K562 (cell line): ENCODE results near the gene KCND3. TPM values are rescaled to one million over a fixed set of nuclear protein-coding genes. Genes with fewer than 3 reads are reported as not detected.

Experiments used
- BRF1 ChIP-seq: IDR thresholded peaks from 3 replicates; pipeline ENCODE4 v1.6.1; 2011; ENCODE audit warnings: borderline replicate concordance, mild to moderate bottlenecking; ENCODE audit not compliant: insufficient read length; ENCODE audit errors: extremely low read depth
- CCAR2 ChIP-seq: fragments of 200-400 bp; formaldehyde crosslinking; IDR thresholded peaks from 2 replicates; pipeline ENCODE4 v1.6.1; 2017; ENCODE audit warnings: mild to moderate bottlenecking, low read depth, low read length
- CGGBP1 ChIP-seq: fragments of 250-450 bp; sonication (Bioruptor Pico); IDR thresholded peaks from 2 replicates; pipeline ENCODE4 v1.9.0; 2021; ENCODE audit warnings: mild to moderate bottlenecking
- CREB3 ChIP-seq: fragments of 450-650 bp; conservative IDR thresholded peaks from 2 replicates; pipeline ENCODE4 v1.6.1; 2016; ENCODE audit warnings: missing genetic modification characterization, low read depth, mild to moderate bottlenecking, missing compliant biosample characterization, moderate library complexity
- CREB3L1 ChIP-seq: fragments of 450-650 bp; IDR thresholded peaks from 2 replicates; pipeline ENCODE4 v1.6.1; 2014; ENCODE audit warnings: low read depth, mild to moderate bottlenecking, moderate library complexity, borderline replicate concordance
- MCM5 ChIP-seq: fragments of 450-650 bp; IDR thresholded peaks from 2 replicates; pipeline ENCODE4 v1.6.1; 2016; ENCODE audit warnings: low read depth
- PML ChIP-seq: IDR thresholded peaks from 2 replicates; pipeline ENCODE4 v1.6.1; 2012; ENCODE audit warnings: low read length, inconsistent platforms
- TFE3 ChIP-seq: fragments of 450-650 bp; formaldehyde crosslinking; IDR thresholded peaks from 2 replicates; pipeline ENCODE4 v1.4.0; 2020; ENCODE audit warnings: mild to moderate bottlenecking, mixed read lengths
- TRIM28 ChIP-seq: fragments of 450-650 bp; IDR thresholded peaks from 2 replicates; pipeline ENCODE4 v1.6.1; 2017
- ZBTB40 ChIP-seq, 2 experiments: fragments of 450-650 bp in 1 of 2; sonication (generic) in 1 of 2; formaldehyde crosslinking in 1 of 2; IDR thresholded peaks; 2 replicates each; pipeline versions ENCODE4 v1.7.1 to v1.9.0; 2016 to 2022; ENCODE audit warnings: inconsistent platforms in 1 of 2, mild to moderate bottlenecking in 1 of 2, missing genetic modification reagents in 1 of 2
- ZC3H4 ChIP-seq: sonication (generic); formaldehyde crosslinking; IDR thresholded peaks from 2 replicates; pipeline ENCODE4 v1.9.0; 2021; ENCODE audit warnings: missing genetic modification reagents, borderline replicate concordance
- ZNF511 ChIP-seq: sonication (generic); formaldehyde crosslinking; IDR thresholded peaks from 2 replicates; pipeline ENCODE4 v1.8.0; 2022; ENCODE audit warnings: mild to moderate bottlenecking, missing genetic modification reagents
- polyA plus RNA-seq, 8 experiments: library from polyadenylated mRNA; depleted of rRNA in 4 of 8; stranded (reverse) in 5 of 8; unstranded in 3 of 8; fragments of >200 nt; fragmentation: Nextera tagmentation in 2 of 8; fragmentation: Illumina TruSeq in 1 of 8; extraction: Ambion mirVana in 2 of 8; extraction: Trizol in 1 of 8; gene quantifications; 2 replicates each; pipeline versions ENCODE4 v1.2.1 to v1.2.3, GENCODE V29; 2011 to 2014; ENCODE audit warnings: inconsistent platforms in 1 of 8, missing spikeins in 1 of 8
- total RNA-seq, 7 experiments: library from RNA; depleted of rRNA in 6 of 7; stranded (reverse); fragments of >200 nt in 6 of 7; fragmentation: Illumina TruSeq in 2 of 7; extraction: Trizol in 2 of 7; gene quantifications; 2 replicates each; pipeline versions ENCODE4 v1.2.1 to v1.2.3, GENCODE V29; 2011 to 2021; ENCODE audit warnings: low replicate concordance in 1 of 7

KCND3 gene
- total and polyA plus RNA-seq, 9 of the 15 experiments (the other 6 are each of a cell fraction or from before 2014, with no cell fraction given), result not detected

- TF ChIP-seq ZBTB40 (IDR thresholded peaks at IDR 0.05) (no peak; the same call in 1 of the 2 replicates), ZBTB40 (CRISPR knock-in tag; IDR thresholded peaks at IDR 0.05) (peak; percentile 62; the same call in 1 of the 2 replicates), TRIM28 (no peak), MCM5 (no peak), PML (no peak), CGGBP1 (no peak), ZC3H4 (CRISPR knock-in tag) (no peak), BRF1 (no peak), ZNF511 (CRISPR knock-in tag) (peak; percentile 97), CREB3L1 (peak; percentile 68; the same call in 1 of the 2 replicates), TFE3 (CRISPR knock-in tag) (peak; percentile 96), CREB3 (tag) (no peak), CCAR2 (no peak)
These were observed 250.1 kb downstream of the KCND3 start, which contains the start of gene INKA2 (continued) for GRCh38 chr1:111739194-111739924.
